Hair follicular keratinocyte (primary cell): ENCODE data around the gene UROS. TPM values are rescaled to one million over a fixed set of nuclear protein-coding genes. Genes with fewer than 3 reads are reported as not detected.

ENCODE experiments used
- total RNA-seq: library from RNA; depleted of rRNA; stranded (reverse); fragments of >200 nt; gene quantifications from 2 replicates; pipeline ENCODE4 v1.2.3, GENCODE V29; 2015

The UROS gene
- total RNA-seq = 38.3 and 52.8 TPM in 2 replicates

DNA sequence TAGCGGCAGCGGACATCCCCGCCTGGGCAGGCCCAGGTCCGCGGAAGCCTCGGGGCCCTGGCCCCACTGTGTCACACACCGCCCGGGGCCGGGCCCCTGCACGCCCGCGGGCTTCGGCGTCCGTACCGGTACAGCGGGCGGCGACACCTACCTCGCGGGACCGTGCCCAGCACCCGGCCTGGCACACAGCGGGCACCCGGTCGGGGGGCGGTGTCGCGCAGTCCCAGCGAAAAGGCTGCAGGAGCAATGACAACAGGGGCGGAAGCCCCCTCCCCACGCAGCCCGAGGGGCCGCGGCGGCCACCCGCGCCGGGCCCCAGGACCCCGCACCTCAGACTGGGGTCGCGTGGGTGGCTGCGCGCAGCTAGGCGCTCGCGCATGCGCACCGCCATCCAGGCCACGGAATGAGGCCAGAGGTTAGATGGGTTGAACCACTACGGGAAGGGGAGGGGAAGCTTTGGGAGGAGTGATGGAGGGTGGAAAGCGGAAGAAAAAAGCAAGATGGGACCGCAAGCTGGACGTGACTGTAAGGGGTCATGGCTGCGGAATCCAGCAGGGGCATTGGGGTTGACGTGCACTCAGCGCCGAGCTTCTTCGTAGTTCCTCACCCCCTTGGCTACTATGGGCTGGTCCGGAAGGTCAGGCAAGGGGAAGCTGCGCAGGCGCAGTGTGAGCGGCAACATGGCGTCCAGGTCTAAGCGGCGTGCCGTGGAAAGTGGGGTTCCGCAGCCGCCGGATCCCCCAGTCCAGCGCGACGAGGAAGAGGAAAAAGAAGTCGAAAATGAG lies at the start of gene UROS, which contains the start of gene BCCIP:
Gene UROS (minus strand): TSS at position 381 of the 785 bp plus-strand sequence. CDS start 6,759 bp downstream, outside the sequence.
Gene BCCIP (plus strand): TSS at position 669 of the 785 bp plus-strand sequence. CDS start 12 bp downstream, at position 681.

DNA sequence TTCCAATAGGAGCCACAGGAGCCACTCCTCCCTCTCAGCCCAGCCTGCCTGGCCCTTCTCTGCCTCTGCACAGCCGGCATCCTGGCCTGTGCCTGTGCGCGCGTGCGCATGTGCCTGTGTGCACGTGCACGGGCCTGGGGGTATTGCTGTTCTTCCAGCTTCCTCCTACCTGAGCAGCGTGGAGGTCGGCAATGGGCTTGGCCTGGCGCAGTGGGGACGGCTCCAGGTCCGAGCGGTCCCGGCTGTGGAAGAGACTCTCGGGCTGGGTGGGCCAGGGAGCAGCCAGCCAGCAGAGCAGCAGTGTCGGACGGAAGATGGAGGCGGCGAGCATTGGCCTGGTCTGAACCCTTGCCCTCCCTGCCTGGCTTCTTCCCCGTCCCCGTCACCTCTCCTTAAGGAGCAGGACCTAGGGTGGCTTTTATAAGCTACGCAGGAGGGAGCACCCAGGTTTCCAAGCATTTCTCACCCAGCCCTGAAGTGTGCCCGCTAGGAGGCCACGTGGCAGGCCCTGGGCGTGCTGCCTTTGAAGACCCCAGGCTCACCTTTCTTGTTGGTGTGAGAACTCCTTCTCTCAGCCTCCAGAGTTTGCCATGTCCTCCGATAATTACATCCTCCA lies 47.5 kb downstream of the UROS start, which contains the start of gene MMP21:
Gene MMP21 (minus strand): TSS at position 331 of the 616 bp plus-strand sequence. CDS start 0 bp downstream, at position 331.

Other genes starting within 250 kb of the UROS start
- not detected in 2 replicates for gene TEX36, start 140.1 kb downstream of the UROS start, total RNA-seq
- 8.9 and 12.1 TPM in 2 replicates for gene EDRF1, start 103.5 kb downstream of the UROS start, total RNA-seq
- gene MMP21, start 47.4 kb downstream of the UROS start, total RNA-seq = not detected in 2 replicates
- gene BCCIP, start 288 bp upstream of the UROS start, total RNA-seq = 48.7 and 95.6 TPM in 2 replicates
- 32.8 and 34.6 TPM in 2 replicates for gene DHX32, start 58.0 kb upstream of the UROS start, total RNA-seq
- gene FANK1, start 73.3 kb upstream of the UROS start, total RNA-seq = 2.1 and 3.3 TPM in 2 replicates